DMS79 treated with DMSO at 0.1 percent for 48 hours (cell line): Measurements from ENCODE around the gene CDKAL1.
"Not testable (repeated sequence)": the region's sequence is repeated elsewhere in the genome, so short reads cannot be mapped to it uniquely, and the experiment has no call there.

Experiments used
- DNase-seq: peaks from one replicate; lab custom pipeline; 2025; lab: John Stamatoyannopoulos, UW

CDKAL1 gene

GRCh38 chr6:20708367-20709124, 174.3 kb downstream of the CDKAL1 start:
- peak; percentile 87 for DNase-seq

DNA sequence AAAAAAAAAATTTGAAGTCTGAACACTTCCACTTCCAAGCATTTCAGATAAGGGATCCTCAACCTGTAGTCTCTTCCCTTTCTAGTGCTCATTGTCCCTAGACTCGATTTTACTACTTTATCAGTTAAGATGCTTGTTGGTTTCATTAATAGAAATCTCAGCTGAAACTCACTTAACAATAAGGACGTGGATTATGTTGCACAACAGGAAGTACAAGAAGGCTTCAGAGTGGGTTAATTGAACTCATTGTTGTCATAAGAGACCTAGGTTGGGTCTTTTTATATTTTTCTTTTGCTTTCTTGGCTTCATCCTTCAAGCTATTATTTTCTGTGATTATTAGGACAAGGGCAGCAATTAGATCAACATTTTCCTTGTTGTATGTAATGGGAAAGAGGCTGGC, 175.2 kb downstream of the CDKAL1 start:
- peak; percentile 96 for DNase-seq

- no peak for DNase-seq
These were observed 176.1 kb downstream of the CDKAL1 start for GRCh38 chr6:20710341-20710740.

DNA sequence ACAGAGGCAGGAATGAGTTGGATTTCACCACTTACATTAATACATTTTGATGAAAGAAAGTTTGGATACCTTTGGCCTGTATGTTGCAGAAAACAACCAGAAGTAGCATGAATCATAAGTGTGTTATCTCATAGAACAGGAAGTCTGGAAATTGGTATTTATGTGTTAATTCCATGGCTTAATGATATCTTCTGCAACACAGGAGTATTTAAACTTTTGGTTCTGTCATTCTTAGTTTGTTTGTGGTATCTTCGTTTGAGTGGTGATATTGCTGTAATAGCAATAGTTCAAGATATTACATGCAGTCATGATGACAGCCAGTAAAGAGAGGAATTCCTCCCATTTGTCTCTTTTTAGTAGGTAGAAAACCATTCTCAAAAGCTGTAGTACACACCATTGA, 177.3 kb downstream of the CDKAL1 start:
- DNase-seq = no peak

- DNase-seq = peak; percentile 95
These were observed 177.8 kb downstream of the CDKAL1 start for GRCh38 chr6:20712011-20712410.

- DNase-seq = no peak
These were observed 181.0 kb downstream of the CDKAL1 start for GRCh38 chr6:20715135-20715806.

DNA sequence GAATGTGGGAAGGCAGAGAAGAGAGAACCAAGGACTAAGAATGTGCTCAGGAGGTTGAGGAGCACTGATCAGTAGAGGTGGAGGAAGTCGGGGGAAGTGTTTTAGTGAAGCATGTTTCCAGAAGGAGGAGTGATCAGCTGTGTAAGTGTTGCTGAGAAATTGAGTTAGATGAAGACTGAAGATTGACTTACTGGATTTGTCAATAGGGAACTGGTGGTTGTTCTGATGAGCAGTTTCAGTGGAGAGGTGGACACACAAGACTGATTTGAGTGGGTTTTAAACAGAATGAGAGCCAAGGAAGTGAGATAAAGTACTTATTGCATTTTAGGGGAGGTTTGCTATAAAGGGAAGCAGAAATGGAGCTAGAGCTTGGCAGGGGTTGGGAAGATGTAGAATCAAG, 182.6 kb downstream of the CDKAL1 start:
- no peak for DNase-seq

DNA sequence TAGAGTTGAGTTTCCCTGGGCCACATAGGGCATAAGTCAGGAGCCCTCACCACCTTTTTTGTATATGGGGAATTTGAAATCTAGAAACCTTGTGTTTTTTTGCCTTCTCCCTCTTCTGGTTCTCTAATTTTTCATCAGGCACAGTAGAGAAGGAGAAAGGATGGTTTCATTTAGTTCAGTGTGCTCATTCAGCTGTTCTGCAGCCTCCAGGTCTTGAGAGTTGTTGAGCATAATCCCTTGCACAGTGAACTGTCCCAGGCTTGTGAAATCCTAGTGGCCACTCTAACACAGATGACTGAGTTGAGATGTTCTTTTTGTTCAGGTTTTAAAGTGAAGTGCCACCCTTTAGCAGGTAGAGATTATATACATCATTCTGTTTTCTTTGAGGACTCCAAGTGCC, 183.5 kb downstream of the CDKAL1 start:
- DNase-seq = peak; percentile 99

- no peak for DNase-seq
These were observed 184.7 kb downstream of the CDKAL1 start for GRCh38 chr6:20718705-20719653.

DNA sequence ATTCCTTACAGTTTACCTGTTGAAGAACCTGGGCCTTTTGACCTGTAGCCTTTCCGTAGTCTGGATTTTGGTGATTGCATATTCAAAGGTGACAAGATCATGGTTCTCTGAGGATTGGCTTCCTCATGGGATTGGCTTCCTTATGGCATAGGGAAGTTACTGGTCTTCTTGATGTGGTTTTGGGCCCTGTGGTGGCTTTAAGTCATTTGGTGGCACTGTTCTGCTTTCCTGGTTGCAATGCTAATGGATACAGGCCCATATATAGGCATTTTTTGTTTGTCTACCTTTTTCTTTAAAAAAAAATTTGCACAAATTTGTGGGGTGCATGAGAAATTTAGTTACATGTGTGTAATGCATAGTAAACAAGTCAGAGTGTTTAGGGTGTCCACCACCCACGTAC, 185.7 kb downstream of the CDKAL1 start:
- no peak for DNase-seq

- DNase-seq = not testable (repeated sequence)
These were observed 186.9 kb downstream of the CDKAL1 start for GRCh38 chr6:20721121-20721520.

GRCh38 chr6:20722455-20722854, 188.2 kb downstream of the CDKAL1 start:
- DNase-seq = no peak

- DNase-seq = no peak
These were observed 189.0 kb downstream of the CDKAL1 start for GRCh38 chr6:20723236-20723635.

DNA sequence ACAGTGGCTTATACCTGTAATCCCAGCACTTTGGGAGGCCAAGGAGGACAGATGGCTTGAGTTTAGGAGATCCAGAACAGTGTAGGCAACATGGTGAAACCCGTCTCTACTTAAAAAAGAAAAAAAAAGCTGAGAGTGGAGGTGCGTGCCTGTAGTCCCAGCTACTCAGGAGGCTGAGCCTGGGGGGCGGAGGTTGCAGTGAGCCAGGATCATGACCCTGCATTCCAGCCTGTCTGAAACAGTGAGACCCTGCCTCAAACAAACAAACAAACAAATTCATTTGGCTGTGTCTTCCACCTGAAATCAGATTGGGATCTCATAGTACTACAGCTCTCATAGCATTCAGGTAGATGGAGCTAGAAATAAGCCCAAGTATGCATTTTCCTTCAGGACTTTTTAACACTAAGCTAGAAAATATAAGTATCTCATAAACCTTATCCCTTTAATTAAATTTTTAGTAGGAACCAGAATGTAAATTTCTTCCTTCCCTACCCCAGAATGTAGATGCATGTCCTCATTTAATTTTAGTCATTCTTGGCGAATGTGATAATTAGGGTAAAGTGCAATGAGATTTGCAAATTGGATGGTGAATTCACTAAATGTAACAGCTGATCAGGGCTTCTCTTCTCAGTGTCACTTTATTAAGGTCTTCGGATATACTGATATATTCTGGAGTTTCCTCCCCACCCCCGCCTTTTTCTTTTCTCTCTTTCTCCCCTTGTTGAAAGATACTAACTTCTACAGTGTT, 190.4 kb downstream of the CDKAL1 start:
- DNase-seq = no peak

DNA sequence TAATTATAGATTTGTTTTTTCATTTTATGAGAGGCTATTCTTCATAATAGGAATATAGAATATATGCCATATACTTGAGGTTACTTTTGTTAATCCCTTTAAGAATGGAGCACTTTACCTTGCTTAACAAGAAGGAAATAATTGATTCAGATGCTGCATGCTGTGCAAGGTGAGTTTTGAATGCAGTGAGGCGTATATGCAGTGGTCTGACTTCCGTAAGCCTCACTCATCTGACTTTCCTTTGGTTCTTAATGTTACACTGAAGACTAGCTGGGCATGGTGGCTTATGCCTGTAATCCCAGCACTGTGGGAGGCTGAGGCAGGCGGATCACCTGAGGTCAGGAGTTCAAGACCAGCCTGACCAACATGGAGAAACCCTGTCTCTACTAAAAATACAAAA, 191.0 kb downstream of the CDKAL1 start:
- not testable (repeated sequence) for DNase-seq

GRCh38 chr6:20729086-20729485, 194.8 kb downstream of the CDKAL1 start:
- DNase-seq = no peak

DNA sequence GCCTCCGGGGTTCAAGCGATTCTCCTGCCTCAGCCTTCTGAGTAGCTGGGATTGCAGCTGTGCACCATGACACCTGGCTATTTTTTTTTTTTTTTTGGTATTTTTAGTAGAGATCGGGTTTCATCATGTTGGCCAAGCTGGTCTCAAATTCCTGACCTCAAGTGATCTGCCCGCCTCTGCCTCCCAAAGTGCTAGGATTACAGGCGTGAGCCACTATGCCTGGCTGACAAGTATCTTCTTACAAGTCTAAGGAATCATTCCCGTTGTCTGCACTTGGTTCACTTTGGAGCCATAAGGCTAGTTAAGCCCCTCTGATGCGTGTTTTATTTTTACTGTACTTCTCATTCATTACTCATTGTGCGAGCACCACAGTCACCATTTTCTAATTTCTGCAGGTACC, 198.1 kb downstream of the CDKAL1 start:
- not testable (repeated sequence) for DNase-seq

DNA sequence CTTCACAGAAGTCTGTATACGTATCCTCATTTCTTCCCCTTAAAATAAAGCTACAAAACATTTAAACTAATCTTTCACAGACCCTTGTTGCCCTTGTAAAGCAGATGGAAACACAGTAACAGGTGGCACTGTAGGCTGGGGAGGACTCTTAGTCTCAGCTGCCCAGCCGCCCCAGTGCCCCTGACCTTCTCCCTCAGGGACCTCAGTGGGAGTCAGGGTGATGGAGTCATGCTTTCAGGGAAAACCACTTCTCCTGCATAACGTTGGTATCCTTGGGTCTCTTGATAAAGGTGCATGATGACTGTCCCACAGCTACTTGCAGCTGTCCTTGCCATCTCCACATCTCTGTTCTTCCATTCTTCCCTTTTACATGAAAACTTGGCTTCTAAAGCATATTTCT, 198.6 kb downstream of the CDKAL1 start:
- no peak for DNase-seq

- DNase-seq = no peak
These were observed 203.7 kb downstream of the CDKAL1 start for GRCh38 chr6:20737912-20738311.

GRCh38 chr6:20740088-20740487, 205.8 kb downstream of the CDKAL1 start:
- no peak for DNase-seq

DNA sequence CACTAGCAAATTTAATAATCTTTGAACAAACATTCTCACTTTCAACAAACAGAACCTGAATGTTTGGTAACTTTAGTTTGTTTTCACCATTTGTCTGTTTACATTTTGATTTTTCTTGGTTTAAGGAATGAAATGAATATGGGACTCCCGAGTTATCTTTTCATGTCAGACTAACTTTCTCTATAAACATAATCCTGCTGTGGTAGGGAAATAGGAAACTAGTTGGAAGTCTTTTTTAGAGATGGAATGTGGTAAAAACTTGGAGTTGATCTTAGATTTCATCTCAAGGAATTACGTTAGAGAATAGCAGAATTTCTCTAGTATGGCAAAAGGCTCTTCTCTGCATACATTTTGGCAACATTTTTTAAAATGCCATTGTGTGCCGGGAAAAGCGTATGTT, 206.5 kb downstream of the CDKAL1 start:
- DNase-seq = no peak

DNA sequence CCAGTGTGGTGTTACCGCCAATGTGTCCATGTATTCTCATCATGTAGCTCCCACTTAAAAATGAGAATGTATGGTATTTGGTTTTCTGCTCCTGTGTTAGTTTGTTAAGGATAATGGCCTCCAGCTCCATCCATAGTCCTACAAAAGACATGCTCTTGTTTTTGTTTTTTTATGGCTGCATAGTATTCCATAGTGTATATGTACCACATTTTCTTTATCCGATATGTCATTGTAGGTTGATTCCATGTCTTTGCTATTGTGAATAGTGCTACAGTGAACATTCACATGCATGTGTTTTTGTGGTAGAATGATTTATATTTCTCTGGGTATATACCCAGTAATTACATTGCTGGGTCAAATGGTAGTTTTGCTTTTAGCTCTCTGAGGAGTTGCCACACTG, 207.2 kb downstream of the CDKAL1 start:
- no peak for DNase-seq
